Loucy (cell line): ENCODE data around the gene ANKRD13B.

Source experiments
- H2AFZ ChIP-seq: fragments of 200-600 bp; sonication (generic); 2 replicates; pipeline ENCODE4 v1.6.0; 2016; ENCODE audit warnings: antibody characterized with exemption, mild to moderate bottlenecking, low read length, moderate library complexity
- H3F3A ChIP-seq: fragments of 200-600 bp; 2 replicates; pipeline ENCODE4 v1.6.0; 2016; ENCODE audit warnings: antibody characterized with exemption, low read depth, mild to moderate bottlenecking
- H3K27me3 ChIP-seq: fragments of 200-600 bp; sonication (generic); 2 replicates; pipeline ENCODE4 v1.6.1; 2014; ENCODE audit warnings: low read length, mild to moderate bottlenecking; ENCODE audit not compliant: insufficient read depth, poor library complexity, severe bottlenecking
- H3K36me3 ChIP-seq: fragments of 200-600 bp; sonication (generic); 2 replicates; pipeline ENCODE4 v1.6.1; 2016; ENCODE audit warnings: low read length; ENCODE audit not compliant: insufficient read depth
- H3K4me1 ChIP-seq: fragments of 200-600 bp; sonication (generic); 2 replicates; pipeline ENCODE4 v1.5.1; 2014; ENCODE audit warnings: low read length, mild to moderate bottlenecking; ENCODE audit not compliant: insufficient read depth, poor library complexity, severe bottlenecking
- H3K4me2 ChIP-seq: fragments of 200-600 bp; sonication (generic); 2 replicates; pipeline ENCODE4 v1.6.0; 2014; ENCODE audit warnings: antibody characterized with exemption, low read length, low read depth, mild to moderate bottlenecking; ENCODE audit not compliant: poor library complexity, severe bottlenecking
- H3K4me3 ChIP-seq: fragments of 200-600 bp; sonication (generic); 2 replicates; pipeline ENCODE4 v1.5.1; 2014; ENCODE audit warnings: low read length, mild to moderate bottlenecking, mixed read lengths; ENCODE audit not compliant: poor library complexity, severe bottlenecking
- H3K79me2 ChIP-seq: fragments of 200-600 bp; sonication (generic); 2 replicates; pipeline ENCODE4 v1.6.1; 2014; ENCODE audit warnings: low read length; ENCODE audit not compliant: insufficient read depth
- H3K9ac ChIP-seq: fragments of 200-600 bp; sonication (generic); 2 replicates; pipeline ENCODE4 v1.6.0; 2014; ENCODE audit warnings: mild to moderate bottlenecking, low read depth, low read length, moderate library complexity; ENCODE audit not compliant: poor library complexity, severe bottlenecking
- H3K9me2 ChIP-seq: fragments of 200-600 bp; sonication (generic); replicated peaks from 2 replicates; pipeline ENCODE4 v1.6.1; 2016; ENCODE audit warnings: low read depth, low read length, mixed read lengths
- H3K9me3 ChIP-seq: fragments of 200-600 bp; sonication (generic); 2 replicates; pipeline ENCODE4 v1.6.1; 2014; ENCODE audit warnings: mild to moderate bottlenecking, antibody characterized with exemption, low read length, low read depth; ENCODE audit not compliant: insufficient read depth
- H4K20me1 ChIP-seq: fragments of 200-600 bp; sonication (generic); 2 replicates; pipeline ENCODE4 v1.6.0; 2014; ENCODE audit warnings: antibody characterized with exemption, low read length, mild to moderate bottlenecking; ENCODE audit not compliant: insufficient read depth, poor library complexity, severe bottlenecking
- CTCF ChIP-seq: fragments of 200-600 bp; sonication (generic); conservative IDR thresholded peaks from 2 replicates; pipeline ENCODE4 v1.5.1; 2014; ENCODE audit warnings: mild to moderate bottlenecking, antibody characterized with exemption, low read length
- EZH2phosphoT487 ChIP-seq: fragments of 200-600 bp; IDR thresholded peaks from 2 replicates; pipeline ENCODE4 v1.6.1; 2018; ENCODE audit warnings: antibody characterized with exemption, mild to moderate bottlenecking, moderate library complexity, borderline replicate concordance

Gene ANKRD13B

GRCh38 chr17:29587591-29587990, 5.3 kb upstream of the ANKRD13B start:
- Histone ChIP-seq H3K27me3 (no peaks in the 10 kb centered on the region), H4K20me1 (peaks cover 48% of the 10 kb centered on the region), H3K4me3 (peak overlapping the region; percentile 88), H3K9me3 (no peaks in the 10 kb centered on the region), H3K9ac (peak overlapping the region; percentile 83), H2AFZ (no peak overlapping the region), H3K9me2 (no peaks in the 10 kb centered on the region), H3K79me2 (peaks cover 69% of the 10 kb centered on the region), H3F3A (no peaks in the 10 kb centered on the region), H3K4me1 (peaks cover 68% of the 10 kb centered on the region), H3K36me3 (no peaks in the 10 kb centered on the region; the same call in 1 of the 2 replicates), H3K4me2 (peak overlapping the region; percentile 95)
- no peak for TF ChIP-seq EZH2phosphoT487
- no peak for TF ChIP-seq CTCF

GRCh38 chr17:29588017-29588561, 4.8 kb upstream of the ANKRD13B start:
- Histone ChIP-seq H3K9ac (peak overlapping the region; percentile 83), H3K4me1 (peaks cover 71% of the 10 kb centered on the region), H3K4me2 (peak overlapping the region; percentile 95), H3K4me3 (peak overlapping the region; percentile 88), H4K20me1 (peaks cover 48% of the 10 kb centered on the region), H3K79me2 (peaks cover 67% of the 10 kb centered on the region), H2AFZ (no peak overlapping the region), H3F3A (no peaks in the 10 kb centered on the region), H3K9me3 (no peaks in the 10 kb centered on the region), H3K9me2 (no peaks in the 10 kb centered on the region), H3K27me3 (no peaks in the 10 kb centered on the region), H3K36me3 (no peaks in the 10 kb centered on the region)
- TF ChIP-seq EZH2phosphoT487 (no peak), CTCF (no peak)

- Histone ChIP-seq H4K20me1 (peaks cover 47% of the 10 kb centered on the region), H3K4me3 (peak overlapping the region; percentile 88), H3K4me2 (peak overlapping the region; percentile 95), H3K79me2 (peaks cover 60% of the 10 kb centered on the region), H3K9me2 (no peaks in the 10 kb centered on the region), H3K9me3 (no peaks in the 10 kb centered on the region), H2AFZ (no peak overlapping the region), H3K4me1 (peaks cover 71% of the 10 kb centered on the region), H3F3A (no peaks in the 10 kb centered on the region), H3K27me3 (no peaks in the 10 kb centered on the region), H3K36me3 (no peaks in the 10 kb centered on the region), H3K9ac (peak overlapping the region; percentile 83)
- TF ChIP-seq CTCF: no peak
Observed at GRCh38 chr17:29588562-29589411, 4.1 kb upstream of the ANKRD13B start.
